Glutamatergic neuron (in vitro differentiated cells): ENCODE results near the gene GAL3ST3. TPM values are rescaled to one million over a fixed set of nuclear protein-coding genes. Genes with fewer than 3 reads are reported as not detected.
A peak's percentile ranks its signal among the peaks of the same experiment; 100 is the strongest.

Experiments
- DNase-seq: peaks from one replicate; pipeline ENCODE4 v3.0.0; 2022
- H3K27ac Mint-ChIP-seq: one replicate; pipeline ENCODE4 v1.8.0; 2020; ENCODE audit warnings: mild to moderate bottlenecking, mixed read lengths, inconsistent platforms; ENCODE audit not compliant: unreplicated experiment
- H3K27me3 Mint-ChIP-seq: one replicate; pipeline ENCODE4 v1.8.0; 2020; ENCODE audit warnings: mild to moderate bottlenecking, moderate library complexity, mixed read lengths, inconsistent platforms; ENCODE audit not compliant: unreplicated experiment
- H3K36me3 Mint-ChIP-seq: one replicate; pipeline ENCODE4 v1.8.0; 2020; ENCODE audit warnings: mild to moderate bottlenecking, mixed read lengths, inconsistent platforms; ENCODE audit not compliant: unreplicated experiment
- H3K4me1 Mint-ChIP-seq: one replicate; pipeline ENCODE4 v1.8.0; 2020; ENCODE audit warnings: mild to moderate bottlenecking, low read depth, mixed read lengths, inconsistent platforms; ENCODE audit not compliant: unreplicated experiment
- H3K4me3 Mint-ChIP-seq: one replicate; pipeline ENCODE4 v1.8.0; 2020; ENCODE audit warnings: mild to moderate bottlenecking, mixed read lengths, inconsistent platforms; ENCODE audit not compliant: unreplicated experiment
- H3K9me3 Mint-ChIP-seq: one replicate; pipeline ENCODE4 v1.8.0; 2020; ENCODE audit warnings: mild to moderate bottlenecking, moderate library complexity, mixed read lengths, inconsistent platforms; ENCODE audit not compliant: unreplicated experiment
- total RNA-seq: library from RNA; stranded (reverse); fragmentation: NEBNext Ultra II Directional; extraction: Animal tissue kit (Norgen Biotek cat#: 25700); gene quantifications from one replicate; pipeline ENCODE4 v1.2.1, GENCODE V29; 2021; ENCODE audit not compliant: unreplicated experiment
- TF ChIP-seq, protein P1 (sequence below): fragments of 200-600 bp; sonication (generic); IDR thresholded peaks from one replicate; pipeline ENCODE4 v1.5.0; 2021; ENCODE audit not compliant: partially characterized antibody, unreplicated experiment

The GAL3ST3 gene
- total RNA-seq, 1 donor from 2014 or later, result 2.4 TPM

DNA sequence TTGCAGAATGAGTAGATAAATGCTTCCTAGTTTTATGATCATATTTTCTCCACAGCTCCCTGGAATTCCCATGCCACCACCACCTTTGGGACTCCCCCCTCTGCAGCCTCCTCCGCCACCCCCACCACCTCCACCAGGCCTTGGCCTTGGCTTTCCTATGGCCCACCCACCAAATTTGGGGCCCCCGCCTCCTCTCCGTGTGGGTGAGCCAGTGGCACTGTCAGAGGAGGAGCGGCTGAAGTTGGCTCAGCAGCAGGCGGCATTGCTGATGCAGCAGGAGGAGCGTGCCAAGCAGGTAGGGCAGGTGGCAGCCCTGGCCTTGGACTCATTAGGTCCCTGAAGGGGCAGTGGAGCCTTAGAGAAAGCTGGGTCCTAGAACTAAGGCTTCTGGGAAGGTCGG lies 6.1 kb upstream of the GAL3ST3 start:
- Mint-ChIP-seq H3K4me3 (no peak overlapping the region), H3K4me1 (peaks cover 17% of the 10 kb centered on the region), H3K9me3 (peaks cover 10% of the 10 kb centered on the region), H3K27me3 (peaks cover 5% of the 10 kb centered on the region), H3K27ac (no peak overlapping the region), H3K36me3 (no peaks in the 10 kb centered on the region)
- DNase-seq, result no peak
- TF ChIP-seq, protein P1, sequence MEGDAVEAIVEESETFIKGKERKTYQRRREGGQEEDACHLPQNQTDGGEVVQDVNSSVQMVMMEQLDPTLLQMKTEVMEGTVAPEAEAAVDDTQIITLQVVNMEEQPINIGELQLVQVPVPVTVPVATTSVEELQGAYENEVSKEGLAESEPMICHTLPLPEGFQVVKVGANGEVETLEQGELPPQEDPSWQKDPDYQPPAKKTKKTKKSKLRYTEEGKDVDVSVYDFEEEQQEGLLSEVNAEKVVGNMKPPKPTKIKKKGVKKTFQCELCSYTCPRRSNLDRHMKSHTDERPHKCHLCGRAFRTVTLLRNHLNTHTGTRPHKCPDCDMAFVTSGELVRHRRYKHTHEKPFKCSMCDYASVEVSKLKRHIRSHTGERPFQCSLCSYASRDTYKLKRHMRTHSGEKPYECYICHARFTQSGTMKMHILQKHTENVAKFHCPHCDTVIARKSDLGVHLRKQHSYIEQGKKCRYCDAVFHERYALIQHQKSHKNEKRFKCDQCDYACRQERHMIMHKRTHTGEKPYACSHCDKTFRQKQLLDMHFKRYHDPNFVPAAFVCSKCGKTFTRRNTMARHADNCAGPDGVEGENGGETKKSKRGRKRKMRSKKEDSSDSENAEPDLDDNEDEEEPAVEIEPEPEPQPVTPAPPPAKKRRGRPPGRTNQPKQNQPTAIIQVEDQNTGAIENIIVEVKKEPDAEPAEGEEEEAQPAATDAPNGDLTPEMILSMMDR, result no peak

DNA sequence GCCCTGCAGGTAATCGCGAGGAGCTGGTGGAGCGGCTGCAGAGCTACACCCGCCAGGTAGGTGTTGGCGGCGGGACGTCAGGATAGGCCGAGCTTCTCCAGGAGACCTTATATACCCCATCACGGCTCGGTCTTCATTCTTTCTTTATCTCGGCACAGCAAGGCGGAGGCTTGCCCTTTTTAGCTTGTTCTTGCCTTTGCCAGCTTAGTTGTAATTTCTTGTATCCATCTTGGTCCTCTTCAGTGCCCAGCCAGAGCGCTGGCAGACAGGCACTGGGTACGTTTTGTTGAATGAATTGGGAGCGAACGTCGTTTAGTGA lies 3.7 kb upstream of the GAL3ST3 start:
- peak overlapping the region; percentile 86 for H3K27ac Mint-ChIP-seq
- H3K27me3 Mint-ChIP-seq, result peaks cover 8% of the 10 kb centered on the region
- peak overlapping the region; percentile 94 for H3K4me3 Mint-ChIP-seq
- H3K9me3 Mint-ChIP-seq, result peaks cover 10% of the 10 kb centered on the region
- peaks cover 22% of the 10 kb centered on the region for H3K4me1 Mint-ChIP-seq
- no peak for DNase-seq
- TF ChIP-seq, protein P1, result no peak
- H3K36me3 Mint-ChIP-seq, result no peaks in the 10 kb centered on the region

DNA sequence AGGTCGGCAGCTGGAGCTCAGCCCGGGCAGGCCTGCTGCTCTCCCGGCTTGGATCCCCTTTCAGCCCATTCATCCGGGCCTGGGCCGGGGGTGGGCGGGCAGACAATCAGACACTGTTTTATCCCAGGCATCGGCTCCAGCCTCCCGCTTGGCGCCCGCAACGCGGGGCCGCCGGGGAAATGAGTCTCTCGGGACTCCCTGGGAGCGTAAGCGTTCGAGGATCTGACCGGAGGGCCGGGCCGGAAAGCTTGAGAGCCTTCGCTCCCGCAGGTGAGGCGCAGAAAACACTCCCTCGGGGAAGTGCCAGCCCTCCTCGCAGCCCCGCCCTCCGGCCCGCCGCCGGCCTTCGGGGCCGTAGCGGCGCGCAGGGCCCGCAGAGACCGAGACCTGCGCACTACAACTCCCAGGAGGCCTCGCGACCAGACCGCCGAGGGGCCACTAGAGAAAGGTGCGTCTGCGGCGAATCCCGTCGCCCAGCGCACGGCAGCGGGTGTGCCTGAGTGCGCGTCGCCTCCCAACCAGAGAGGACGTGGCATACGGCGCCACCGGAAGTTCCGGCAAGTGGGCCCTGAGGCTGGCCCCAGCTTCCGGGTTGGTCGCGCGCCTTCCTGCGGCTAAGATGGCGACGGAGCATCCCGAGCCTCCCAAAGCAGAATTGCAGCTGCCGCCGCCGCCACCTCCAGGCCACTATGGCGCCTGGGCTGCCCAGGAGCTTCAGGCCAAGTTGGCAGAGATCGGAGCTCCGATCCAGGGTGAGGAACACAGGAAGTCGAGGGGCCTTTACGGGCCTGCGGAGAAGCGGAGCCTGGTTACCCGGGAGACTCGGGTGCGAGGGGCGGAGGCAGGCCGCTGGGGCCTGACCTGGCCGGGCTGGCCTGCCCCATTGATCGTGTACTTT lies 3.1 kb upstream of the GAL3ST3 start, which contains the start of gene SF3B2:
Gene SF3B2, plus strand, starts transcription at position 599 of the 898 bp plus-strand sequence. Its CDS starts 21 bp downstream, at position 620.
- TF ChIP-seq, protein P1, result no peak
- DNase-seq, result peak; percentile 95
- H3K36me3 Mint-ChIP-seq, result no peaks in the 10 kb centered on the region
- peaks cover 8% of the 10 kb centered on the region for H3K27me3 Mint-ChIP-seq
- H3K9me3 Mint-ChIP-seq, result peaks cover 10% of the 10 kb centered on the region
- H3K4me3 Mint-ChIP-seq, result peak within 1 kb of the TSS; percentile 95
- H3K4me1 Mint-ChIP-seq, result peaks cover 22% of the 10 kb centered on the region
- H3K27ac Mint-ChIP-seq, result peak within 1 kb of the TSS; percentile 97

DNA sequence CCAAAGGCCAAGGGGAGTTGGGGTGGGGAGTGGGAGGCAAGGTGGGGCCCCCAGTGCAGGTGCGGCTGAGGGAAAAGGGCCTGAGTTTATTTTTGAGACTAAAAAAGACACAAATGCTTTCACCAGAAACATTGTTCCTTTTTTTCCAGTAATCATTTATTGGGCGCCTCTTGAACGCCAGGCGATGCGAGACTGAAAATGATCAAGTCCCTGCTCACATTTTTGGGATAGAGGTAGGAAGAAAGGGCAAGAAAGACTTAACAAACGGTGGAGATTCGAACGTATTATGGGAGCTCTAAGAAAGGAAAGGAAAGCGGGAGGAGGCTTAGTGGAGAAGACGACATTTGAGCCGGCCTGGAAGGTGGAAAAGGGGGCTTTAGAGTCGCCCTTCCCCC lies 2.4 kb upstream of the GAL3ST3 start:
- Mint-ChIP-seq H3K4me1 (peaks cover 22% of the 10 kb centered on the region), H3K4me3 (peak overlapping the region; percentile 95), H3K27me3 (peaks cover 8% of the 10 kb centered on the region), H3K27ac (peak overlapping the region; percentile 97), H3K36me3 (no peaks in the 10 kb centered on the region), H3K9me3 (peaks cover 10% of the 10 kb centered on the region)
- no peak for DNase-seq
- TF ChIP-seq, protein P1, result no peak

DNA sequence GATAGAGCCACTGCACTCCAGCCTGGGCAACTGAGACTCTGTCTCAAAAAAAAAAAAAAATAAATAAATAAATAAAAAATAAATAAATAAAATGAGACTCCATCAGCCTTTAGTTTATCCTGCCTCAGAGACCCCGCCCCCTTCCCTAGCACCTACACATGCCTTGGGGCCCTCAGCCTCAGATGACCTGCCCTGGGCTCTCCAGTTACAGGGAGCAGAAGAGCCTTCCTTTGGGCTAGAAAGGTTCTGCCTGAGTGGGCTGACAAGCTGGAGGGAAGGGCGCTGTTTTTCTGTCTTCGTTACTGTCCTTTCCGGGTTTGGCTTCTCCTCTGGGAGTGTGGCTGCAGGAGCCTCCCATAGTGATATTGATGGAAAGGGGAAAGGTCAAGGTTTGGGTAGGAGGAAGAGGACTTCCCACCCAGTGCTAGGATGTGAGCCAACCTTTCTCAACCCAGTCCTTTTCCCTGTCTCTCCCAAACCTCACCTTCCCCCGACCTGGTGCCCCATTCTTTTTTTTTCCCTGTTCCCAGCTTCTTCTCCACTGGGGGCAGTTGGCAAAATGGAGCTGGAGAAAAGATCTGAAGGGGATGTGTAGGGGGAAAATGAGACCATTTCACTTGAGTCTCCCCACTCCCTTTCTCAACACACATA lies 1.7 kb upstream of the GAL3ST3 start:
- peaks cover 22% of the 10 kb centered on the region for H3K4me1 Mint-ChIP-seq
- TF ChIP-seq, protein P1, result no peak
- H3K4me3 Mint-ChIP-seq, result peak overlapping the region; percentile 95
- peaks cover 9% of the 10 kb centered on the region for H3K27me3 Mint-ChIP-seq
- peaks cover 10% of the 10 kb centered on the region for H3K9me3 Mint-ChIP-seq
- no peaks in the 10 kb centered on the region for H3K36me3 Mint-ChIP-seq
- no peak for DNase-seq
- H3K27ac Mint-ChIP-seq, result peak overlapping the region; percentile 97
